Middle frontal gyrus (tissue), 1 donor: ENCODE data around the gene UGT1A8.

ENCODE experiments used
- DNase-seq: peaks from one replicate; pipeline ENCODE4 v3.0.0-alpha.2; 2015; ENCODE audit warnings: low spot score; ENCODE audit errors: extremely low spot score

UGT1A8 gene

GRCh38 chr2:233799716-233800115, 182.3 kb downstream of the UGT1A8 start:
- no peak for DNase-seq

- no peak for DNase-seq
Observed at GRCh38 chr2:233800208-233800607, 182.8 kb downstream of the UGT1A8 start.

- DNase-seq, result peak; percentile 20
Observed at GRCh38 chr2:233801357-233802131, 184.1 kb downstream of the UGT1A8 start.

GRCh38 chr2:233802132-233802815, 184.8 kb downstream of the UGT1A8 start:
- no peak for DNase-seq

- DNase-seq, result no peak
Observed at GRCh38 chr2:233803292-233803911, 186.0 kb downstream of the UGT1A8 start.

- no peak for DNase-seq
Observed at GRCh38 chr2:233803994-233804393, 186.6 kb downstream of the UGT1A8 start.

- DNase-seq, result no peak
Observed at GRCh38 chr2:233807215-233807865, 189.9 kb downstream of the UGT1A8 start.

GRCh38 chr2:233807966-233808935, 190.8 kb downstream of the UGT1A8 start:
- no peak for DNase-seq

- no peak for DNase-seq
Observed at GRCh38 chr2:233810385-233810784, 193.0 kb downstream of the UGT1A8 start.

- no peak for DNase-seq
Observed at GRCh38 chr2:233811087-233811486, 193.7 kb downstream of the UGT1A8 start.

GRCh38 chr2:233811732-233812131, 194.3 kb downstream of the UGT1A8 start:
- DNase-seq, result no peak

- no peak for DNase-seq
Observed at GRCh38 chr2:233813236-233814055, 196.0 kb downstream of the UGT1A8 start.

GRCh38 chr2:233814056-233814835, 196.8 kb downstream of the UGT1A8 start:
- DNase-seq, result no peak

GRCh38 chr2:233815861-233816260, 198.4 kb downstream of the UGT1A8 start:
- no peak for DNase-seq

- no peak for DNase-seq
Observed at GRCh38 chr2:233816334-233816733, 198.9 kb downstream of the UGT1A8 start.

- DNase-seq, result no peak
Observed at GRCh38 chr2:233816771-233817170, 199.3 kb downstream of the UGT1A8 start.

GRCh38 chr2:233817361-233817911, 200.0 kb downstream of the UGT1A8 start:
- no peak for DNase-seq

GRCh38 chr2:233817995-233818638, 200.7 kb downstream of the UGT1A8 start:
- no peak for DNase-seq
